GM18867 (cell line): ENCODE results near the gene PERCC1.
"Not testable (repeated sequence)": the region's sequence is repeated elsewhere in the genome, so short reads cannot be mapped to it uniquely, and the experiment has no call there.

Experiments used
- ATAC-seq: cut with Tn5 transposase; IDR thresholded peaks from one replicate; pipeline ENCODE4 v1.9.1; 2021; ENCODE audit warnings: mild to moderate bottlenecking, moderate library complexity; ENCODE audit not compliant: unreplicated experiment

Gene PERCC1

GRCh38 chr16:1433263-1433560 lies 2.3 kb downstream of the PERCC1 start:
- ATAC-seq = no peak

- no peak for ATAC-seq
Observed at GRCh38 chr16:1433756-1434155, 2.9 kb downstream of the PERCC1 start.

- no peak for ATAC-seq
Observed at GRCh38 chr16:1434644-1435592, 4.0 kb downstream of the PERCC1 start.

- no peak for ATAC-seq
Observed at GRCh38 chr16:1435921-1436697, 5.2 kb downstream of the PERCC1 start.

GRCh38 chr16:1436731-1437355 lies 6.0 kb downstream of the PERCC1 start:
- no peak for ATAC-seq

- no peak for ATAC-seq
Observed at GRCh38 chr16:1437606-1438005, 6.7 kb downstream of the PERCC1 start.

- no peak for ATAC-seq
Observed at GRCh38 chr16:1438229-1439057, 7.6 kb downstream of the PERCC1 start.

GRCh38 chr16:1439058-1439698 lies 8.3 kb downstream of the PERCC1 start:
- ATAC-seq = no peak

- not testable (repeated sequence) for ATAC-seq
Observed at GRCh38 chr16:1439699-1440074, 8.8 kb downstream of the PERCC1 start.

- ATAC-seq = no peak
Observed at GRCh38 chr16:1441391-1441829, 10.5 kb downstream of the PERCC1 start.

- no peak for ATAC-seq
Observed at GRCh38 chr16:1442697-1443096, 11.8 kb downstream of the PERCC1 start.

- no peak for ATAC-seq
Observed at GRCh38 chr16:1443403-1443973, 12.6 kb downstream of the PERCC1 start.

- no peak for ATAC-seq
Observed at GRCh38 chr16:1443980-1444729, 13.3 kb downstream of the PERCC1 start, which contains the start of gene CCDC154. CCDC154 (minus strand) TSS chr16:1444556; CDS start chr16:1444322, 234 bp downstream.

- no peak for ATAC-seq
Observed at GRCh38 chr16:1444730-1445517, 14.0 kb downstream of the PERCC1 start.

- ATAC-seq = no peak
Observed at GRCh38 chr16:1445518-1446203, 14.8 kb downstream of the PERCC1 start.

GRCh38 chr16:1446296-1447080 lies 15.6 kb downstream of the PERCC1 start:
- ATAC-seq = no peak

- ATAC-seq = no peak
Observed at GRCh38 chr16:1447965-1448364, 17.1 kb downstream of the PERCC1 start.
